IPS-20b (cell line): Measurements from ENCODE around the gene ZNF366.

Experiments
- H3K27ac ChIP-seq: one replicate; pipeline ENCODE4 v1.5.1; 2013; ENCODE audit warnings: low read length
- H3K27me3 ChIP-seq: 2 replicates; pipeline ENCODE4 v1.6.1; 2013; ENCODE audit warnings: mild to moderate bottlenecking, low read length, inconsistent platforms; ENCODE audit not compliant: insufficient read depth
- H3K36me3 ChIP-seq: 2 replicates; pipeline ENCODE4 v1.6.1; 2013; ENCODE audit warnings: low read depth, mild to moderate bottlenecking, inconsistent platforms, low read length, moderate library complexity; ENCODE audit not compliant: insufficient read depth
- H3K4me1 ChIP-seq: 2 replicates; pipeline ENCODE4 v1.6.1; 2013; ENCODE audit warnings: mild to moderate bottlenecking, control low read depth, inconsistent platforms, low read length, moderate library complexity; ENCODE audit not compliant: insufficient read depth
- H3K4me3 ChIP-seq: 2 replicates; pipeline ENCODE4 v1.5.1; 2013; ENCODE audit warnings: mild to moderate bottlenecking, low read length, inconsistent platforms
- H3K9ac ChIP-seq: 2 replicates; pipeline ENCODE4 v1.6.1; 2013; ENCODE audit warnings: low read depth, mild to moderate bottlenecking, inconsistent platforms, low read length, moderate library complexity
- H3K9me3 ChIP-seq: 2 replicates; pipeline ENCODE4 v1.6.1; 2013; ENCODE audit warnings: mild to moderate bottlenecking, low read depth, low read length, inconsistent platforms; ENCODE audit not compliant: insufficient read depth

The ZNF366 gene

DNA sequence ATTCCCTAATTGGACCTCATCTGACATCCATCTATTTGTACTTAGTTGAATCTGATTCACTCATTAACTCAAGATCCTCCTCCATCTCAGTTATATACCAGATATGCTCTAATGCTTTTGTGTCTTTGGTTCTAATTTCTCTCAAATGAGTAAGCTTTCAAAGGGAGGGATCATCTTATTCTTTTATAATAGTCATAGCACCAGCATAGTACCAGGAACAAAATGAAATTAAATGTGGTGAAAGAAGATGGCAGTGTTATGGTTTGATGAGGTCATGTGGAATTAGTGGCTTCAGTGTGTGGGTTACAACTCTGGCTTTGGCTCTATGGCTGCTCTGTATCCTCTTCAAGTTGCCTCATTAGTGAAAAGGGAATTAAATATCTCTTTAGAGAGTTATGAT lies 32.5 kb upstream of the ZNF366 start:
- H3K9me3 ChIP-seq = no peaks in the 10 kb centered on the region
- no peaks in the 10 kb centered on the region for H3K36me3 ChIP-seq
- no peaks in the 10 kb centered on the region for H3K27me3 ChIP-seq
- no peak overlapping the region for H3K4me3 ChIP-seq
- H3K9ac ChIP-seq = no peak overlapping the region
- H3K4me1 ChIP-seq = 0 out of 2 replicates have a peak, but pooled peaks cover 3% of the 10 kb centered on the region
- H3K27ac ChIP-seq = no peak overlapping the region

DNA sequence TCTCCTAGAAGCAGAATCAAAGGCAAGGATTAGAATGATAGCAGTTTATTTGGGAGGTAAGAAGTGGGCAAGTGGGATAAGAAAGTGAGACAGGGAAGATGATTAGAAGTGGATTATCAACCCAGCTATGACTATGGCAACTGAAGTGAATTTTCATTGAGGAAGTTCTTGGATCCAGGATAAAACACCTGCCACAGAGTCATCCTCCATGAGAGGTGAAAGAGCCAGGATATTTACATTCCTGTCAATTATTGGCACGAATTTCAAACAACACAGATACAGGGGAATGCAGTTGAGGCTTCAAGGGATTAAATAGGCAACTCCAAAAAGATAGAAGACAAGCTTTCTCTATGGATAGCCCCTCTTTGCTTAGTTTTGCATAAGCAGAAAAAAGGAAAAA lies 31.8 kb upstream of the ZNF366 start:
- Histone ChIP-seq H3K36me3 (no peaks in the 10 kb centered on the region), H3K9ac (no peak overlapping the region), H3K27me3 (no peaks in the 10 kb centered on the region)

DNA sequence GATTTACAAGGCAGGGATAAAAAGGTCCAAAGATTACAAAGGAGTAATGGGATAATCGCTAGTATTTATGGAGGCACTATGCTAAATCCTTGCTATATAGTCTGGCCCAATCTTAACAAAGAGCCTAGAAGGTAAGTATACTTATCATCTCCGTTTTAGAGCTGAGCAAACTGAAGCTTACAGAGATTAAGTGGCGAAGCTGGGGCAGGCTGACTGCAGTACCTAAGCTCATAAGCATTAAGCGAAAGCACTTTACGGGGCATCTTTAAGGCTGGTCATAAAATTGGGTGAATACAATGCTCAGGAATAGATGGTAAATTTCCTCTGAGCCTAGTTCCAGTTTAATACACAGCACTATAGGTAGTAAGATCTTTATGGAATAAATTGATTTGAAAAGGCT lies 30.0 kb upstream of the ZNF366 start:
- H3K27ac ChIP-seq = no peak overlapping the region
- H3K9me3 ChIP-seq = no peaks in the 10 kb centered on the region
- H3K9ac ChIP-seq = no peak overlapping the region
- no peak overlapping the region for H3K4me3 ChIP-seq
- H3K36me3 ChIP-seq = no peaks in the 10 kb centered on the region
- peaks cover 9% of the 10 kb centered on the region; the same call in 1 of the 2 replicates for H3K4me1 ChIP-seq
- H3K27me3 ChIP-seq = no peaks in the 10 kb centered on the region

More for the DNA sequence above, 31.8 kb upstream of the ZNF366 start:
- no peak overlapping the region for H3K4me3 ChIP-seq
- H3K27ac ChIP-seq = no peak overlapping the region
- H3K4me1 ChIP-seq = peaks cover 9% of the 10 kb centered on the region; the same call in 1 of the 2 replicates
- no peaks in the 10 kb centered on the region for H3K9me3 ChIP-seq

DNA sequence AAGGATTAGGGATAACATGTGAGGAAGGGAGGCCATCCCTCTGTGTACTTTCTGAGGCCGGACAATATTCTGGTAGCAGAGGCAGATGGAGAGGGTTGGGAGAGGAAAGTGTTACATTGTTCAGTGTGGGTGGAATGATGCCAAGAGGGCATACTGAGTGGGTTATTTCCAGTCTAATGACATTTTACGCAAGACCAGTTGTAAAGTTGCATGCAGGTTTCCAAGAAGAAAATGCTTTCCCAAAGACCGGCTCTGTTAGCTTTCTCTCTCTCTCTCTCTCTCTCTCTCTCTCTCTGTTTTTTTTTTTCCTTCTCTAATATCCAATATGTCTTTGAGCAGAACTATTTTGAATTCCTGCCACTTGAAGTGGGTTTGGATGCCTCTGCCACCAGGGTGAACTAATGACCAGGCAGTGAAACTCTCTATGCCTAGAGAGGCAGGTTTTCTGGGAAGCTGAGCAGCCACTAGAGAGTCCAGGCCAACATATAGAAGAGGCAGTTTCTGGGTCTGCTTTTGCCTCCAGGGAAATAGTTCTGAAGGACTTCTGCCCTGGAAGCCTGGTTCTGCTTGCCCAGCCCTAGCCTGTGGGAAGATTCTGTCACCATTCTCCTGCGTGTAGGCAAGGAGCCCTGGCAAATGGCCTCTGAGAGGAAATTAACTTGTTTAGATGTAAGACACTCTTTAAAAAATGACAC lies 24.4 kb upstream of the ZNF366 start:
- Histone ChIP-seq H3K4me1 (peaks cover 7% of the 10 kb centered on the region; the same call in 1 of the 2 replicates), H3K27me3 (no peaks in the 10 kb centered on the region), H3K9me3 (no peaks in the 10 kb centered on the region), H3K27ac (no peak overlapping the region), H3K36me3 (no peaks in the 10 kb centered on the region), H3K9ac (no peak overlapping the region), H3K4me3 (no peak overlapping the region)

DNA sequence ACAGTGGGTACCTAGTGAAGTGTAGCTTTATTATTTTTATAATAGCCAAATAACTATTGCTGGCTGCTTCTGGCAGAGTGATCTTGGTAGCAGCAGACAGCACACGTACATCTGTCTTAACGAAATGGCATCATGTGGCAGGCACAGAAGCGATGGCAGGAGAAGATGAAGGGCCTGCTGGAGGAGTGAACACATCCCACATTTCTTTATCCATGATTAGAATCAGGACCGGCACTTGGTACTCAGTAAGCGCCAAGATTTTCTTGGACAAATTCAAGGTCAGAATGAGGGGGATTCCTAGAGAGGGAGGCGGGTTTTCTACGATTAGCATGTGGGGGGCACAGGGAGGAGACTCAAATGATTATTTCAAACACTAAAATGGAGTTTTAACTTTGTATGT lies 23.0 kb upstream of the ZNF366 start:
- Histone ChIP-seq H3K9me3 (no peaks in the 10 kb centered on the region), H3K27ac (no peak overlapping the region), H3K36me3 (no peaks in the 10 kb centered on the region), H3K9ac (no peak overlapping the region), H3K4me3 (no peak overlapping the region), H3K4me1 (peaks cover 7% of the 10 kb centered on the region; the same call in 1 of the 2 replicates), H3K27me3 (no peaks in the 10 kb centered on the region)

DNA sequence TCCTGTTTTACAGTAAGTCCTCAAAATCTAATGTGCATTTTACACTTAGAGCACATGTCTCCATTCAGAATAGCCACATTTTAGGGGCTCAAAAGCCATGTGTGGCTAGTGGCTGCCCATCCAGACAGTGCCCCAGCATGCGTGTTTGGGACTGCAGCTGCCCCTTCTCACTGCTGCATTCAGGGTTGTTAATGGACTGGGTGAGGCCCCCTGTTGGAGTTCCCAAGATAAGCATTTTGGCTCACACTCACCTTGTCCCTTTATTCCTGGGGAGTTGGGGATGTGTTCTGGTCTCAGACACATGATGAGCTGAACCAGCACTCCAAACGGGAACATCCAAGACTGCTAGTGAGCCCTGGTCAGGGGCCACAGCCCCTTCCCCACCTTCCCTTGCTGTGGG lies 22.2 kb upstream of the ZNF366 start:
- Histone ChIP-seq H3K9me3 (no peaks in the 10 kb centered on the region), H3K36me3 (no peaks in the 10 kb centered on the region), H3K27me3 (no peaks in the 10 kb centered on the region), H3K4me3 (no peak overlapping the region), H3K27ac (no peak overlapping the region), H3K9ac (no peak overlapping the region), H3K4me1 (peaks cover 4% of the 10 kb centered on the region; the same call in 1 of the 2 replicates)

DNA sequence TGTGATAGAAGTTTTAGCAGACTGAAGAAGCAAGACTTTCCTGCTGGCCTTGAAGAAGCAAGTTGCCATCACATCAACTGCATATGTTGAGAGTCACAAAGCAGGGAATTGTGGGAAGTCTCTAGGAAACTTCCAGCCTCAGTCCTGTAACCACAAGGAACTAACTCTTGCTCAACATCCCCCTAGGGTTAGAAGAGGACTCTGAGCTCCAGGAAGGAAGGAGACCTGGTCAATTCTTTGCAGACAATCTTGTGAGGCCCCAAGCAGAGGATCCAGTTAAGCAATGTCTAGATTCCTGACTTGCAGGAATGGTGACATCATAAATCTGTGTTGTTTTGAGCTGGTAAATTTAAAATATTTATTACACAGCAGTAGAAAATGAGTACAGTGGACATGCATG lies 18.6 kb upstream of the ZNF366 start:
- Histone ChIP-seq H3K9ac (no peak overlapping the region), H3K4me3 (no peak overlapping the region), H3K27me3 (no peaks in the 10 kb centered on the region), H3K9me3 (no peaks in the 10 kb centered on the region; the same call in 1 of the 2 replicates), H3K27ac (no peak overlapping the region), H3K4me1 (no peaks in the 10 kb centered on the region), H3K36me3 (no peaks in the 10 kb centered on the region)

DNA sequence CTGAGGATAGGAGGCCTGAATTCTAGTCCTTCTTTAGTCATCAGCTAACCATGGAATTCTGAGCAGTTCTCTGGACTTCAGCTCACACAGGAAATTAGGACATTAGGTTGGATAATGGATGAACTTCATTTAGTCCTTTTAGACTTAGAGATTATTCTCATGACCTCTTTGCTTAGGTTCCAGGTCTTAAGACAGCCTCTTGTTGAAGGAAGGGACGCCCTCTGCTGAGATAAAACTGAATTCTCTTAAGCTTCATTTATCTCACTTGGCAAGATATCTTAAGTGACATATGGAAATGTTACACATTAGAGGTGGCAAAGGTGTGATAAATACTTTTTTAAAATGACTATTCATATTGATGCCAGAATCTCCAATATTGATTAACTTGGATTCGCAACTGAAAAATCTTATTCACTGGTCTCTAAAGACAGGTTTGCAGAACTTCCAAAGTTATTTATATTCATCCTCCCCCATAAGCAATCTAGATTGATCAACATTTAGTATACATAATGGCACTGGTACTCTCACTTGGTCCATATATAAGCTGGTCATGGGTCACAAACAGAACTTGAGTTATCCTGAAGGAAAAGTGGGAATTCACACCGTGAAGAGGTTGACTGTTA lies 16.9 kb upstream of the ZNF366 start:
- Histone ChIP-seq H3K4me3 (no peak overlapping the region), H3K36me3 (no peaks in the 10 kb centered on the region), H3K9me3 (no peaks in the 10 kb centered on the region; the same call in 1 of the 2 replicates), H3K4me1 (no peaks in the 10 kb centered on the region), H3K27ac (no peak overlapping the region), H3K27me3 (no peaks in the 10 kb centered on the region), H3K9ac (no peak overlapping the region)

DNA sequence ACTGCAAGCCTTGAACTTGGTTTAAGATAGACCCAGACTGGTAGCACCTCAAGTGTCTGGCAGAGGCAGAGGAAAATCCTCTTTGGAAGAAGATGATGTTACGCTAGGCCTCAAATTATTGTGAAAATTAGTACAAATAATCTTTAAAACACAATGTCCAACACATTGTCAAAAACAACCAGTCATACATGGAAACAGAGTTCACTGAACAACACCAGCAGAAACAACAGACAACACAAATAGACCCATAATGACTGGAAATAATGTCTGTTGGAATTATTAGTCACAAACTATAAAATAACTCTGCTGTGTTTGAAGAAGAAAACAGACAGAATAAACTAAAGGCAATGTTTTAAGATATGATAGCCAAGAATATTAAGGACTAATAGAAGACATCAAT lies 15.4 kb upstream of the ZNF366 start:
- Histone ChIP-seq H3K4me1 (no peaks in the 10 kb centered on the region), H3K27ac (no peak overlapping the region), H3K9me3 (no peaks in the 10 kb centered on the region; the same call in 1 of the 2 replicates), H3K9ac (no peak overlapping the region), H3K4me3 (no peak overlapping the region), H3K27me3 (no peaks in the 10 kb centered on the region), H3K36me3 (no peaks in the 10 kb centered on the region)

DNA sequence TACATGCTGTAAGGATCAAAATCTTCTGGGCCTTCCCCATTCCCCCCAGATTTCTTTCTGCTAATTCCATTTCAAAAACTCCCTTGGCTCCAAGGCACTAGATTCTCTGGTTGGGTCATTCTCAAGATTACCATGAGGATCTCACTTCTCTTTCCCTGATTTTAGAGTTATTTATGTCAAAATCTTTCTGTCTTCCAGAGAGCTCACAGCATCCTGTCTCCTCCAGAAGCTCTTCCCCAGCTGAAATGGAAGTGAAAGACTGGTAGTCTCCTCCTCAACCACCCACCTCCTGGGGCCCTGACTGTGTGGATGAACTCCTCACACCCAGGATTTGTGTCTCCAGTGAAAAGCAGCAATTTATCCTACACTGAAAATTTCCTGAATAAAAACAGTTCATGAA lies 11.9 kb upstream of the ZNF366 start:
- no peak overlapping the region for H3K4me3 ChIP-seq
- no peaks in the 10 kb centered on the region for H3K36me3 ChIP-seq
- H3K27me3 ChIP-seq = no peaks in the 10 kb centered on the region
- H3K4me1 ChIP-seq = peaks cover 1% of the 10 kb centered on the region; the same call in 1 of the 2 replicates
- H3K9ac ChIP-seq = no peak overlapping the region
- no peaks in the 10 kb centered on the region; the same call in 1 of the 2 replicates for H3K9me3 ChIP-seq
- H3K27ac ChIP-seq = no peak overlapping the region

DNA sequence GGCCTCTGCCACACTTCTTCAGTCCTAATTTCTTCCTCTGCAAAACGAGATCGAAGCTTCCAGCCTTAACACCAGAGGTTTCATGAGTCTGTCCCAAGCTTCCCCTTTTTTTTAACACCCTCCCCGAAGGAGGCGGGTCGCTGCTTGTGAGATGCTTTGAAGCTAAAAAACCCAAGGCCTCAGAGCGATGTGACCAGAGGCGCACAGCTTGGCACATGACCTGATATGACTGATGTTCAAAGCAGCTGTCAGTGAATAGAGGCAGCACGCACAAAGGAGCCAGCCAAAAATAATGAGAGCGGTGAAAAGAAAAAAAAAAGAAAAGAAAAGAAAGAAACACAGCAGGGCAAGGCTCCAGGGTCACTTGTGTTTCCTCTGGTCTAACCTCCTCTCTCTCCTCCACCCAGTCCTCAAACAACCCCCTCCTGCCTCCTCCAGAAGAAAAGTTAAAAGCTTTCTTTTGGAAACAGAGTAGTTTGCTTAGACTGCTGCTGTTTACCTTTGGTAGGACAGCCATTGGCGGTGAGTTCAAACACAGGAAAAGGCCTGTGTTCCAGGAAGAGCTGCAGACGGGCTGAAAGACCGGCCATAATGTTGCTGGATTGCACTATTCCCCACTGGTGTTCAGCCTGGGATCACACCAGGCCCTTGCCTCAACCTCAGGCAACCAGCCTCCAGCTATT lies 10.9 kb upstream of the ZNF366 start:
- Histone ChIP-seq H3K36me3 (no peaks in the 10 kb centered on the region), H3K27ac (no peak overlapping the region), H3K4me1 (peaks cover 5% of the 10 kb centered on the region; the same call in 1 of the 2 replicates), H3K27me3 (no peaks in the 10 kb centered on the region), H3K9me3 (no peaks in the 10 kb centered on the region; the same call in 1 of the 2 replicates), H3K4me3 (no peak overlapping the region), H3K9ac (no peak overlapping the region)
